Peyer's patch (tissue), 4 donors: ENCODE data around the gene NOP53.

ENCODE experiments used
- CTCF ChIP-seq, 6 experiments: fragments of 450-650 bp in 4 of 6; fragments of 200-600 bp in 2 of 6; sonication (generic) in 1 of 6; IDR thresholded peaks; one replicate each; pipeline ENCODE4 v1.5.1; 2017 to 2019; ENCODE audit warnings: antibody characterized with exemption in 6 of 6, mild to moderate bottlenecking in 3 of 6, moderate library complexity in 1 of 6
- POLR2A ChIP-seq, 2 donors: fragments of 450-650 bp; IDR thresholded peaks; one replicate each; pipeline ENCODE4 v1.5.1; 2017; ENCODE audit warnings: antibody characterized with exemption in 2 of 2, mild to moderate bottlenecking in 2 of 2, moderate library complexity in 2 of 2

- TF ChIP-seq CTCF (IDR thresholded peaks at IDR 0.05) (no peak), POLR2A (IDR thresholded peaks at IDR 0.05) (no peak)
Observed at GRCh38 chr19:47797996-47798903, 52.9 kb downstream of the NOP53 start.
